ENCODE results near the gene ELMOD3. TPM values are rescaled to one million over a fixed set of nuclear protein-coding genes. Genes with fewer than 3 reads are reported as not detected.
"Not testable (repeated sequence)": the region's sequence is repeated elsewhere in the genome, so short reads cannot be mapped to it uniquely, and the experiment has no call there.

The ELMOD3 gene
- total RNA-seq, 1 donor from 2014 or later: 7.1 TPM

DNA sequence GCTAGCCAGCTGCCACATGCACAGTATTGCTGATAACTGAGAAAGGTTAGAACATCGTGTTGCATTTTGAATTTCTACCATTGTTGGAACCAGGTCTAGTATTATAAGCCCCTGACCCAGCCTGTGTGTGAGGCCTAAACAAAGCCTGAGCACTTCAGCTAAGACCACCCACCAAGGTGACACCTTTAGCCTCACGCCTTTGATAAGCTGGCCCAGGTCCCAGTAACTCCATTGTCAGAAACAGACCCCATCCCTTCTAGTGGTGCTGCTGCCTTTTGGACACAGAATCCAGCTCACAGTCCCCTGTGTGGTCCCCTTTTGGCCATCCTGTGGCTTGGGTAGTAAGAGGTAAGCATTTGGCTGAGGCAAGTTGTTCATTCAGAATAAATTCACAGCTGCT, 1.6 kb downstream of the ELMOD3 start:
- H3K4me1 ChIP-seq: peaks cover 11 to 13% of the 10 kb centered on the region in 2 donors
- H3K27me3 ChIP-seq: no peaks in the 10 kb centered on the region
- peaks cover 7 to 14% of the 10 kb centered on the region in 2 donors for H3K36me3 ChIP-seq
- TF ChIP-seq, protein P1, sequence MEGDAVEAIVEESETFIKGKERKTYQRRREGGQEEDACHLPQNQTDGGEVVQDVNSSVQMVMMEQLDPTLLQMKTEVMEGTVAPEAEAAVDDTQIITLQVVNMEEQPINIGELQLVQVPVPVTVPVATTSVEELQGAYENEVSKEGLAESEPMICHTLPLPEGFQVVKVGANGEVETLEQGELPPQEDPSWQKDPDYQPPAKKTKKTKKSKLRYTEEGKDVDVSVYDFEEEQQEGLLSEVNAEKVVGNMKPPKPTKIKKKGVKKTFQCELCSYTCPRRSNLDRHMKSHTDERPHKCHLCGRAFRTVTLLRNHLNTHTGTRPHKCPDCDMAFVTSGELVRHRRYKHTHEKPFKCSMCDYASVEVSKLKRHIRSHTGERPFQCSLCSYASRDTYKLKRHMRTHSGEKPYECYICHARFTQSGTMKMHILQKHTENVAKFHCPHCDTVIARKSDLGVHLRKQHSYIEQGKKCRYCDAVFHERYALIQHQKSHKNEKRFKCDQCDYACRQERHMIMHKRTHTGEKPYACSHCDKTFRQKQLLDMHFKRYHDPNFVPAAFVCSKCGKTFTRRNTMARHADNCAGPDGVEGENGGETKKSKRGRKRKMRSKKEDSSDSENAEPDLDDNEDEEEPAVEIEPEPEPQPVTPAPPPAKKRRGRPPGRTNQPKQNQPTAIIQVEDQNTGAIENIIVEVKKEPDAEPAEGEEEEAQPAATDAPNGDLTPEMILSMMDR (IDR thresholded peaks at IDR 0.05): no peak
- H3K27ac ChIP-seq: no peak overlapping the region
- intact Hi-C loops (cut with DNase I): no loop called here
- DNase-seq (ENCODE audit: low spot score in 2 of 2): no peak
- H3K4me3 ChIP-seq: no peak overlapping the region
- H3K9me3 ChIP-seq: no peaks in the 10 kb centered on the region

GRCh38 chr2:85357736-85358135, 3.2 kb downstream of the ELMOD3 start:
- Histone ChIP-seq H3K27ac (no peak overlapping the region), H3K36me3 (peaks cover 16 to 22% of the 10 kb centered on the region in 2 donors), H3K4me1 (peaks cover 11 to 13% of the 10 kb centered on the region in 2 donors), H3K27me3 (no peaks in the 10 kb centered on the region), H3K4me3 (no peak overlapping the region), H3K9me3 (no peaks in the 10 kb centered on the region)
- TF ChIP-seq, protein P1 (IDR thresholded peaks at IDR 0.05): no peak
- DNase-seq (ENCODE audit: low spot score in 2 of 2): no peak
- intact Hi-C loops (cut with DNase I): no loop called here

DNA sequence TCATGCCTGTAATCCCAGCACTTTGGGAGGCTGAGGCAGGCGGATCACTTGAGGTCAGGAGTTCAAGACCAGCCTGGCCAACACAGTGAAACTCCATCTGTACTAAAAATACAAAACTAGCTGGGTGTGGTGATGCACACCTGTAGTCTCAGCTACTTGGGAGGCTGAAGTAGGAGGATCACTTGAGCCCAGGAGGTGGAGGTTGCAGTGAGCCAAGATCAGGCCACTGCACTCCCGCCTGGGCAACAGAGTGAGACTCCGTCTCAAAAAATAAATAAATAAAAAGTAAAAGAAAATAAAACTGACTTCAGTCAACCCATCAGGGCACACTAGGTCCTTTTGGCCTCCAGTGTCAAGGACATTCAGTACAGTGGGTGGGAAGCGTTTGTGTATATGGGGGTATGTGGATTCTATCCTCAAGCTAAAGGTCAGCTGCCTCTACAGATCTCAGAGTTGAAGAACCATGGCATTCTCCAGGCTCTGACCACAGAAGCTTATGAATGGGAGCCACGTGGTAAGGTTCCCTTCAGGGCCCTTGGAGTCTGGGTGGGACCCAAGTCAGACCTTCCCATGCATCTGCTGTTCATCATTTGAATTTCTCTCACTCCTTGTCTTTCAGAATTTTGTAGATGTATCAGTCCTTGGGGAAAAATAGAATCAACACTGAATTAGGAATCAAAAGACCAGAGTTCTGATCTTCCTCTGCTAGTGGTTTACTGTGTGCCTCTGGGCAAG, 8.3 kb downstream of the ELMOD3 start:
- H3K9me3 ChIP-seq; H3K4me1 ChIP-seq; intact Hi-C loops (cut with DNase I); H3K27ac ChIP-seq; DNase-seq (ENCODE audit: low spot score in 2 of 2); H3K4me3 ChIP-seq; H3K27me3 ChIP-seq: not testable (repeated sequence)
- H3K36me3 ChIP-seq: peaks cover 16 to 40% of the 10 kb centered on the region in 2 donors

- H3K27ac ChIP-seq: no peak overlapping the region
- no peak overlapping the region for H3K4me3 ChIP-seq
- TF ChIP-seq, protein P1 (IDR thresholded peaks at IDR 0.05): no peak
- no peaks in the 10 kb centered on the region for H3K27me3 ChIP-seq
- intact Hi-C loops (cut with DNase I): no loop called here
- H3K4me1 ChIP-seq: no peaks in the 10 kb centered on the region
- peaks cover 5 to 34% of the 10 kb centered on the region in 2 donors for H3K36me3 ChIP-seq
- no peak for DNase-seq (ENCODE audit: low spot score in 2 of 2)
- H3K9me3 ChIP-seq: no peaks in the 10 kb centered on the region
Measured at GRCh38 chr2:85367180-85367579, 12.6 kb downstream of the ELMOD3 start.

- no peak for DNase-seq (ENCODE audit: low spot score in 2 of 2)
- intact Hi-C loops (cut with DNase I): no loop called here
- H3K36me3 ChIP-seq: peaks cover 0 to 29% of the 10 kb centered on the region in 2 donors
Measured at GRCh38 chr2:85368921-85369320, 14.4 kb downstream of the ELMOD3 start.

DNA sequence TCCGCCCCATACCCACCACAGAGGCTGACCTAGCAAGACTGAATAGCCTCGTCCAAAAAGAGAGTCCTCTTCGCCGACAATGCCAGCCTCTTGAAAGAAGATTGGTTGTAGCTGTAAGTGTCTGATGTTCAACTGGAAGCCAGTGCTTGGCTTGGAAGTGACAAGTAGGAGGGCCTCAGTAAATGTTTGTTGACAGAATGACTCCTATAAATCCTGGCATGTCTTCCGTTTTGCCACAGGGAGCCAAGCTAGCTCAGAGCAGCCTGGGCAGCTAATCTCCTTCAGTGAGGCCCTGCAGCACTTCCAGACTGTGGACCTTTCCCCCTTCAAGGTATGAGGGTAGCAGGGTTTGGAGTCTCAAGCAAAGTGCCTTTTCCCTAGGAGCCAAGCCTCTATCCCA, 14.9 kb downstream of the ELMOD3 start:
- TF ChIP-seq, protein P1 (IDR thresholded peaks at IDR 0.05): no peak
- Histone ChIP-seq H3K36me3 (peaks cover 0 to 35% of the 10 kb centered on the region in 2 donors), H3K27ac (no peak overlapping the region), H3K27me3 (no peaks in the 10 kb centered on the region), H3K9me3 (no peaks in the 10 kb centered on the region), H3K4me1 (no peaks in the 10 kb centered on the region), H3K4me3 (no peak overlapping the region)
- no peak for DNase-seq (ENCODE audit: low spot score in 2 of 2)
- intact Hi-C loops (cut with DNase I): no loop called here

More at GRCh38 chr2:85368921-85369320, 14.4 kb downstream of the ELMOD3 start:
- Histone ChIP-seq H3K4me3 (no peak overlapping the region), H3K27ac (no peak overlapping the region), H3K9me3 (no peaks in the 10 kb centered on the region), H3K4me1 (no peaks in the 10 kb centered on the region), H3K27me3 (no peaks in the 10 kb centered on the region)
- TF ChIP-seq, protein P1 (IDR thresholded peaks at IDR 0.05): no peak

All from ascending aorta (tissue), 2 donors.